Endothelial cell of umbilical vein (primary cell): ENCODE measurements around the gene RFX6. TPM values are rescaled to one million over a fixed set of nuclear protein-coding genes. Genes with fewer than 3 reads are reported as not detected.

Experiments used
- BruUV-seq: library from RNA; stranded (reverse); fragments of 400-500 nt; replicated peaks from 2 replicates; lab custom pipeline; 2021; lab: Mats Ljungman, UMichigan
- CTCF ChIA-PET: fragments of 300-600, 350-600 bp; sonication (Branson Sonifier 250); formaldehyde crosslinking; loops from one replicate; lab custom pipeline; 2021; ENCODE audit warnings: antibody characterized with exemption, inconsistent platforms; lab: Charles Lee
- POLR2A ChIA-PET: fragments of 300-600, 350-600 bp; sonication (Branson Sonifier 250); formaldehyde crosslinking; loops from one replicate; lab custom pipeline; 2021; ENCODE audit warnings: antibody characterized with exemption, inconsistent platforms; lab: Charles Lee
- DNase-seq: peaks from one replicate; pipeline ENCODE4 v3.0.0-alpha.2; 2011; ENCODE audit warnings: low read depth, low spot score
- FAIRE-seq: peaks from 2 replicates; lab custom pipeline; 2011; peaks lifted over from hg19 to GRCh38; lab: Jason Lieb, UNC
- H2AFZ ChIP-seq: 2 replicates; pipeline ENCODE4 v1.6.0; 2012; ENCODE audit warnings: low read depth, low read length, control low read depth, inconsistent platforms
- H3K27ac ChIP-seq: 2 replicates; pipeline ENCODE4 v1.5.1; 2011; ENCODE audit warnings: low read depth, mild to moderate bottlenecking, control low read depth, low read length, moderate library complexity; ENCODE audit not compliant: insufficient read depth
- H3K27me3 ChIP-seq, 2 experiments: 2 replicates each; pipeline versions ENCODE4 v1.6.0 to v1.6.1; 2011; ENCODE audit warnings: low read length in 2 of 2, mixed read lengths in 1 of 2; ENCODE audit not compliant: control insufficient read depth in 2 of 2, insufficient read depth in 2 of 2
- H3K36me3 ChIP-seq, 2 experiments: 2 replicates in 1 of 2; 3 replicates in 1 of 2; pipeline ENCODE4 v1.5.1; 2011; ENCODE audit warnings: low read length in 2 of 2, mild to moderate bottlenecking in 1 of 2, moderate library complexity in 1 of 2; ENCODE audit not compliant: control insufficient read depth in 2 of 2, insufficient read depth in 2 of 2; ENCODE audit errors: extremely low read depth in 1 of 2
- H3K4me1 ChIP-seq: 3 replicates; pipeline ENCODE4 v1.5.1; 2011; ENCODE audit warnings: mild to moderate bottlenecking, low read length; ENCODE audit not compliant: control insufficient read depth, insufficient read depth; ENCODE audit errors: extremely low read depth
- H3K4me2 ChIP-seq: 2 replicates; pipeline ENCODE4 v1.6.1; 2011; ENCODE audit warnings: low read length, control low read depth, mixed read lengths; ENCODE audit not compliant: insufficient read depth
- H3K4me3 ChIP-seq, 3 experiments: fragments of 200-600 bp in 1 of 3; sonication (generic), shearing (Covaris generic) in 1 of 3; replicated peaks in 1 of 3; 2 replicates each; pipeline ENCODE4 v1.5.1; 2011 to 2016; ENCODE audit warnings: control low read depth in 3 of 3, low read length in 3 of 3, mild to moderate bottlenecking in 2 of 3, inconsistent platforms in 1 of 3, low read depth in 1 of 3, moderate library complexity in 1 of 3; ENCODE audit not compliant: insufficient read depth in 1 of 3
- H3K79me2 ChIP-seq: 2 replicates; pipeline ENCODE4 v1.6.0; 2012; ENCODE audit warnings: low read length, inconsistent platforms; ENCODE audit not compliant: control insufficient read depth, insufficient read depth
- H3K9ac ChIP-seq: replicated peaks from 2 replicates; pipeline ENCODE3; 2011; ENCODE audit warnings: low read length, control low read depth; ENCODE audit not compliant: insufficient read depth; ENCODE audit errors: extremely low read depth
- H3K9me1 ChIP-seq: replicated peaks from 3 replicates; pipeline ENCODE4 v1.6.0; 2011; ENCODE audit warnings: mild to moderate bottlenecking, low read length; ENCODE audit not compliant: control insufficient read depth, insufficient read depth; ENCODE audit errors: extremely low read depth
- H3K9me3 ChIP-seq: replicated peaks from 2 replicates; pipeline ENCODE4 v1.5.1; 2012; ENCODE audit warnings: low read length, inconsistent platforms; ENCODE audit not compliant: control insufficient read depth, insufficient read depth
- H4K20me1 ChIP-seq: replicated peaks from 2 replicates; pipeline ENCODE3; 2011; ENCODE audit warnings: mild to moderate bottlenecking, low read length; ENCODE audit not compliant: control insufficient read depth, insufficient read depth; ENCODE audit errors: extremely low read depth
- CTCF ChIP-seq, 2 donors: IDR thresholded peaks; 1 replicate in 1 of 2; 2 replicates in 1 of 2; pipeline ENCODE4 v1.5.1; 2011; ENCODE audit warnings: low read length in 2 of 2, mild to moderate bottlenecking in 2 of 2, moderate library complexity in 2 of 2, control low read depth in 1 of 2, inconsistent platforms in 1 of 2, low read depth in 1 of 2; ENCODE audit not compliant: insufficient read depth in 1 of 2; ENCODE audit errors: extremely low read depth in 1 of 2
- GATA2 ChIP-seq: IDR thresholded peaks from 2 replicates; pipeline ENCODE4 v1.7.0; 2011; ENCODE audit warnings: low read depth, mild to moderate bottlenecking, moderate library complexity, mixed read lengths, low read length; ENCODE audit not compliant: insufficient read length, insufficient read depth
- JUN ChIP-seq: IDR thresholded peaks from 2 replicates; pipeline ENCODE4 v1.6.1; 2011; ENCODE audit warnings: borderline replicate concordance, low read depth; ENCODE audit not compliant: insufficient read length, insufficient read depth
- MAX ChIP-seq: IDR thresholded peaks from 2 replicates; pipeline ENCODE4 v1.6.1; 2011; ENCODE audit not compliant: insufficient read depth, insufficient read length
- POLR2A ChIP-seq: IDR thresholded peaks from 2 replicates; pipeline ENCODE4 v1.6.1; 2012; ENCODE audit warnings: low read depth, mild to moderate bottlenecking, control low read depth, low read length
- POLR2AphosphoS5 ChIP-seq: IDR thresholded peaks from 2 replicates; pipeline ENCODE4 v1.6.1; 2012; ENCODE audit warnings: low read depth, mild to moderate bottlenecking, control low read depth, low read length, moderate library complexity; ENCODE audit not compliant: insufficient read depth
- dilution Hi-C: fragments of 300-500 bp; cut with MboI; formaldehyde crosslinking; loops from one replicate; pipeline ENCODE4 v1.15.0; 2019; ENCODE audit warnings: low sequenced_read_pairs; ENCODE audit not compliant: extremely low pct_ligation_motif_present
- intact Hi-C: fragments of 100-400 bp; cut with micrococcal nuclease; formaldehyde crosslinking; loops from one replicate; pipeline ENCODE4 v1.10.0; 2022
- polyA plus RNA-seq, 4 experiments: library from polyadenylated mRNA; depleted of rRNA in 3 of 4; stranded (reverse) in 3 of 4; unstranded in 1 of 4; fragments of >200 nt; gene quantifications; 2 replicates each; pipeline versions ENCODE4 v1.2.1 to v1.2.3, GENCODE V29; 2011 to 2012; ENCODE audit warnings: missing spikeins in 1 of 4
- total RNA-seq: library from RNA; stranded (reverse); gene quantifications from 2 replicates; pipeline ENCODE4 v1.2.3, GENCODE V29; 2021

The RFX6 gene
- total and polyA plus RNA-seq, 2 donors (not counting 3 experiments of a cell fraction or from before 2014, with no cell fraction given), result not detected

- intact Hi-C loops (no loop called here), dilution Hi-C loops (no loop called here)
- Histone ChIP-seq H3K9ac (no peak overlapping the region), H3K27ac (no peak overlapping the region), H3K27me3 (no peaks in the 10 kb centered on the region), H3K4me3 (no peak overlapping the region), H3K4me2 (no peak overlapping the region), H3K9me1 (no peaks in the 10 kb centered on the region), H3K4me1 (no peaks in the 10 kb centered on the region), H4K20me1 (no peaks in the 10 kb centered on the region), H2AFZ (no peak overlapping the region), H3K9me3 (no peaks in the 10 kb centered on the region), H3K79me2 (no peaks in the 10 kb centered on the region), H3K36me3 (no peaks in the 10 kb centered on the region)
- DNase-seq (no peak), FAIRE-seq (no peak)
- CTCF ChIA-PET, result no interaction called here
- POLR2A ChIA-PET, result no interaction called here
- TF ChIP-seq MAX (no peak), POLR2AphosphoS5 (no peak), JUN (no peak), CTCF (IDR thresholded peaks at IDR 0.05; ENCODE audit: extremely low read depth in 1 of 2, insufficient read depth in 1 of 2, low read depth in 1 of 2, low read length in 2 of 2) (no peak), GATA2 (no peak), POLR2A (no peak)
- no TSS peak for BruUV-seq
Measured at GRCh38 chr6:116887894-116888293, 10.9 kb downstream of the RFX6 start.
